HepG2 (cell line): ENCODE results near the gene CLASP2. TPM values are rescaled to one million over a fixed set of nuclear protein-coding genes. Genes with fewer than 3 reads are reported as not detected.

Source experiments
- ATAC-seq: fragments of 200-7000 bp; cut with Tn5 transposase; 3 replicates; pipeline ENCODE4 v1.9.1; 2020; ENCODE audit warnings: mild to moderate bottlenecking, moderate library complexity
- BruUV-seq: library from RNA; stranded (reverse); fragments of 400-500 nt; replicated peaks from 2 replicates; lab custom pipeline; 2021; lab: Mats Ljungman, UMichigan
- CTCF ChIA-PET: fragments of 300-600 bp; formaldehyde crosslinking; extraction: SDS; loops from one replicate; lab custom pipeline; 2021; ENCODE audit warnings: low total read pairs, inconsistent platforms, low intra/inter-chr PET ratio; lab: Yijun Ruan, JAX
- POLR2A ChIA-PET: fragments of 350-600 bp; sonication (Branson Sonifier 250); formaldehyde crosslinking; loops from one replicate; lab custom pipeline; 2020; ENCODE audit warnings: antibody characterized with exemption, inconsistent platforms; lab: Yijun Ruan, JAX
- DNase-seq: peaks from one replicate; pipeline ENCODE4 v3.0.0-alpha.2; 2015; ENCODE audit warnings: low spot score
- FAIRE-seq: peaks from 3 replicates; lab custom pipeline; 2011; peaks lifted over from hg19 to GRCh38; lab: Jason Lieb, UNC
- H2AFZ ChIP-seq: one replicate; pipeline ENCODE4 v1.6.1; 2011; ENCODE audit warnings: low read length, inconsistent platforms
- H3K27ac ChIP-seq: fragments of 300-600 bp; 3 replicates; pipeline ENCODE4 v1.8.0; 2011; ENCODE audit warnings: mixed run types, mild to moderate bottlenecking, mixed read lengths, low read length, inconsistent platforms; ENCODE audit not compliant: insufficient read depth; ENCODE audit errors: extremely low read length
- H3K27me3 ChIP-seq, 2 experiments: fragments of 200-600 bp in 1 of 2; 2 replicates in 1 of 2; 3 replicates in 1 of 2; pipeline versions ENCODE4 v1.6.0 to v1.8.0; 2011; ENCODE audit warnings: low read length in 2 of 2, mild to moderate bottlenecking in 2 of 2, moderate library complexity in 2 of 2, inconsistent platforms in 1 of 2; ENCODE audit not compliant: insufficient read depth in 2 of 2, control insufficient read depth in 1 of 2
- H3K36me3 ChIP-seq, 2 experiments: fragments of 200-600 bp in 1 of 2; replicated peaks in 1 of 2; 2 replicates in 1 of 2; 3 replicates in 1 of 2; pipeline versions ENCODE4 v1.5.1 to v1.8.0; 2011; ENCODE audit warnings: low read length in 2 of 2, inconsistent platforms in 1 of 2; ENCODE audit not compliant: insufficient read depth in 2 of 2, control insufficient read depth in 1 of 2
- H3K4me1 ChIP-seq: 2 replicates; pipeline ENCODE4 v1.5.1; 2012; ENCODE audit warnings: low read length, inconsistent platforms; ENCODE audit not compliant: insufficient read depth
- H3K4me2 ChIP-seq: 2 replicates; pipeline ENCODE4 v1.6.0; 2011; ENCODE audit warnings: low read depth, low read length, inconsistent platforms
- H3K4me3 ChIP-seq, 3 experiments: fragments of 200-600 bp in 1 of 3; sonication (generic), shearing (Covaris generic) in 1 of 3; replicated peaks in 1 of 3; 2 replicates each; pipeline ENCODE4 v1.5.1; 2011 to 2016; ENCODE audit warnings: low read length in 3 of 3, inconsistent platforms in 2 of 3, low read depth in 2 of 3, mild to moderate bottlenecking in 2 of 3, control low read depth in 1 of 3, mixed read lengths in 1 of 3; ENCODE audit not compliant: insufficient read depth in 1 of 3
- H3K79me2 ChIP-seq: one replicate; pipeline ENCODE4 v1.6.1; 2011; ENCODE audit warnings: low read length, inconsistent platforms; ENCODE audit not compliant: insufficient read depth
- H3K9ac ChIP-seq: 2 replicates; pipeline ENCODE4 v1.6.0; 2011; ENCODE audit warnings: mild to moderate bottlenecking, low read depth, low read length, inconsistent platforms; ENCODE audit not compliant: insufficient read depth
- H3K9me3 ChIP-seq: 2 replicates; pipeline ENCODE4 v1.5.1; 2012; ENCODE audit warnings: mild to moderate bottlenecking, low read length
- H4K20me1 ChIP-seq: 2 replicates; pipeline ENCODE4 v1.6.0; 2011; ENCODE audit warnings: inconsistent platforms, mild to moderate bottlenecking, low read length, moderate library complexity; ENCODE audit not compliant: insufficient read depth
- DBP ChIP-seq: sonication (generic); formaldehyde crosslinking; IDR thresholded peaks from 2 replicates; pipeline ENCODE4 v1.4.0; 2020; ENCODE audit warnings: missing genetic modification reagents; ENCODE audit errors: not compliant biosample characterization
- MED8 ChIP-seq: sonication (generic); formaldehyde crosslinking; IDR thresholded peaks from 2 replicates; pipeline ENCODE4 v1.8.1; 2023; ENCODE audit warnings: mild to moderate bottlenecking, missing genetic modification reagents; ENCODE audit not compliant: insufficient replicate concordance
- NR2F2 ChIP-seq: IDR thresholded peaks from 2 replicates; pipeline ENCODE4 v1.6.1; 2012; ENCODE audit warnings: low read depth, inconsistent platforms, borderline replicate concordance
- TIGD3 ChIP-seq: sonication (generic); formaldehyde crosslinking; IDR thresholded peaks from 2 replicates; pipeline ENCODE4 v1.5.1; 2020; ENCODE audit warnings: mild to moderate bottlenecking, missing genetic modification reagents, borderline replicate concordance
- ZNF713 ChIP-seq: sonication (generic); formaldehyde crosslinking; IDR thresholded peaks from 2 replicates; pipeline ENCODE4 v1.4.0; 2020; ENCODE audit warnings: mild to moderate bottlenecking, missing genetic modification reagents
- WGBS: methylation state at CpG from one replicate; pipeline ENCODE4 v1.1.6; 2017; ENCODE audit warnings: low lambda C conversion rate; 5-methylcytosine and 5-hydroxymethylcytosine counted together
- in situ Hi-C: cut with HindIII; loops from 2 replicates; pipeline ENCODE4 v1.10.0; 2017; ENCODE audit warnings: low pct_unique_long_range_greater_than_20kb; ENCODE audit not compliant: extremely low pct_ligation_motif_present
- intact Hi-C: fragments of 100-400 bp; cut with micrococcal nuclease; formaldehyde crosslinking; loops from one replicate; pipeline ENCODE4 v1.10.0; 2022; ENCODE audit not compliant: unreplicated experiment
- polyA plus RNA-seq, 8 experiments: library from polyadenylated mRNA; depleted of rRNA in 3 of 8; stranded (reverse) in 7 of 8; unstranded in 1 of 8; fragments of >200 nt; fragmentation: Illumina TruSeq in 4 of 8; extraction: Trizol in 4 of 8; gene quantifications; 2 replicates each; pipeline versions ENCODE4 v1.2.1 to v1.2.3, GENCODE V29; 2011 to 2016; ENCODE audit warnings: low read depth in 4 of 8, missing spikeins in 1 of 8, mixed read lengths in 1 of 8; ENCODE audit not compliant: insufficient read depth in 1 of 8
- total RNA-seq, 5 experiments: library from RNA; depleted of rRNA; stranded (reverse); fragments of >200 nt; fragmentation: Illumina TruSeq; extraction: Trizol; gene quantifications; 2 replicates each; pipeline ENCODE4 v1.2.3, GENCODE V29; 2016; ENCODE audit warnings: low read depth in 1 of 5
- TF ChIP-seq, protein P1 (sequence below): sonication (generic); formaldehyde crosslinking; IDR thresholded peaks from 2 replicates; pipeline ENCODE4 v1.4.0; 2020; ENCODE audit warnings: mild to moderate bottlenecking, missing genetic modification reagents
- TF ChIP-seq, protein P2 (sequence below): IDR thresholded peaks from 2 replicates; pipeline ENCODE4 v1.6.1; 2016; ENCODE audit warnings: low read depth

Gene CLASP2
- total and polyA plus RNA-seq, 2 of the 13 experiments (the other 11 are each of a cell fraction or from before 2014, with no cell fraction given): 15.7 to 34.8 TPM

- no peak for TF ChIP-seq TIGD3 (CRISPR knock-in tag)
- TF ChIP-seq, protein P1, sequence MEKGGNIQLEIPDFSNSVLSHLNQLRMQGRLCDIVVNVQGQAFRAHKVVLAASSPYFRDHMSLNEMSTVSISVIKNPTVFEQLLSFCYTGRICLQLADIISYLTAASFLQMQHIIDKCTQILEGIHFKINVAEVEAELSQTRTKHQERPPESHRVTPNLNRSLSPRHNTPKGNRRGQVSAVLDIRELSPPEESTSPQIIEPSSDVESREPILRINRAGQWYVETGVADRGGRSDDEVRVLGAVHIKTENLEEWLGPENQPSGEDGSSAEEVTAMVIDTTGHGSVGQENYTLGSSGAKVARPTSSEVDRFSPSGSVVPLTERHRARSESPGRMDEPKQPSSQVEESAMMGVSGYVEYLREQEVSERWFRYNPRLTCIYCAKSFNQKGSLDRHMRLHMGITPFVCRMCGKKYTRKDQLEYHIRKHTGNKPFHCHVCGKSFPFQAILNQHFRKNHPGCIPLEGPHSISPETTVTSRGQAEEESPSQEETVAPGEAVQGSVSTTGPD (CRISPR knock-in tag): no peak
- TF ChIP-seq DBP: no peak
These were observed 12.0 kb downstream of the CLASP2 start (continued) for GRCh38 chr3:33706056-33706455.

- BruUV-seq: no TSS peak
- no peaks in the 10 kb centered on the region for H4K20me1 ChIP-seq
- DNase-seq (no peak), FAIRE-seq (no peak), ATAC-seq (no peak)
- H3K79me2 ChIP-seq: peaks cover 80% of the 10 kb centered on the region
- H3K27me3 ChIP-seq: no peaks in the 10 kb centered on the region
- 95% methylated on average over 3 of the region's 3 CpGs for WGBS
- TF ChIP-seq MED8 (CRISPR knock-in tag) (no peak), ZNF713 (CRISPR knock-in tag) (no peak), NR2F2 (no peak)
- TF ChIP-seq, protein P2, sequence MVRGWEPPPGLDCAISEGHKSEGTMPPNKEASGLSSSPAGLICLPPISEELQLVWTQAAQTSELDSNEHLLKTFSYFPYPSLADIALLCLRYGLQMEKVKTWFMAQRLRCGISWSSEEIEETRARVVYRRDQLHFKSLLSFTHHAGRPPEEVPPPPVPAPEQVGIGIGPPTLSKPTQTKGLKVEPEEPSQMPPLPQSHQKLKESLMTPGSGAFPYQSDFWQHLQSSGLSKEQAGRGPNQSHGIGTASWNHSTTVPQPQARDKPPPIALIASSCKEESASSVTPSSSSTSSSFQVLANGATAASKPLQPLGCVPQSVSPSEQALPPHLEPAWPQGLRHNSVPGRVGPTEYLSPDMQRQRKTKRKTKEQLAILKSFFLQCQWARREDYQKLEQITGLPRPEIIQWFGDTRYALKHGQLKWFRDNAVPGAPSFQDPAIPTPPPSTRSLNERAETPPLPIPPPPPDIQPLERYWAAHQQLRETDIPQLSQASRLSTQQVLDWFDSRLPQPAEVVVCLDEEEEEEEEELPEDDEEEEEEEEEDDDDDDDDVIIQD: no peak
- H3K4me1 ChIP-seq: peaks cover 7% of the 10 kb centered on the region; the same call in 1 of the 2 replicates
- no peak overlapping the region for H3K4me3 ChIP-seq
- H3K36me3 ChIP-seq: no peaks in the 10 kb centered on the region; a peak in 1 of 5 replicates
- H2AFZ ChIP-seq: no peak overlapping the region
- intact Hi-C loops (no loop called here), in situ Hi-C loops (no loop called here)
- H3K27ac ChIP-seq: no peak overlapping the region
- no peak overlapping the region for H3K4me2 ChIP-seq
- H3K9me3 ChIP-seq: peaks cover 8% of the 10 kb centered on the region
- no peak overlapping the region for H3K9ac ChIP-seq
- ChIA-PET CTCF (no interaction called here), POLR2A (no interaction called here)
These were observed 13.2 kb downstream of the CLASP2 start for GRCh38 chr3:33704891-33705290.
